NT2/D1 (cell line): ENCODE data around the gene TGFBI.

Source experiments
- SUZ12 ChIP-seq: IDR thresholded peaks from 2 replicates; pipeline ENCODE4 v1.6.1; 2011; ENCODE audit not compliant: insufficient read length, insufficient read depth; ENCODE audit errors: extremely low read depth
- YY1 ChIP-seq: IDR thresholded peaks from 2 replicates; pipeline ENCODE4 v1.6.1; 2011; ENCODE audit not compliant: insufficient read length, insufficient read depth
- ZNF274 ChIP-seq: IDR thresholded peaks from 2 replicates; pipeline ENCODE4 v1.6.1; 2011; ENCODE audit warnings: mild to moderate bottlenecking, low read depth, low read length

GRCh38 chr5:135986401-135986800, 42.4 kb upstream of the TGFBI start:
- no peak for TF ChIP-seq ZNF274
- TF ChIP-seq SUZ12, result no peak
- no peak for TF ChIP-seq YY1
